Endothelial cell of umbilical vein (primary cell): Measurements from ENCODE around the gene KCNG2. TPM values are rescaled to one million over a fixed set of nuclear protein-coding genes. Genes with fewer than 3 reads are reported as not detected.

ENCODE experiments used
- BruUV-seq: library from RNA; stranded (reverse); fragments of 400-500 nt; replicated peaks from 2 replicates; lab custom pipeline; 2021; lab: Mats Ljungman, UMichigan
- CTCF ChIA-PET: fragments of 300-600, 350-600 bp; sonication (Branson Sonifier 250); formaldehyde crosslinking; loops from one replicate; lab custom pipeline; 2021; ENCODE audit warnings: antibody characterized with exemption, inconsistent platforms; lab: Charles Lee
- POLR2A ChIA-PET: fragments of 300-600, 350-600 bp; sonication (Branson Sonifier 250); formaldehyde crosslinking; loops from one replicate; lab custom pipeline; 2021; ENCODE audit warnings: antibody characterized with exemption, inconsistent platforms; lab: Charles Lee
- DNase-seq: peaks from one replicate; pipeline ENCODE4 v3.0.0-alpha.2; 2011; ENCODE audit warnings: low read depth, low spot score
- FAIRE-seq: peaks from 2 replicates; lab custom pipeline; 2011; peaks lifted over from hg19 to GRCh38; lab: Jason Lieb, UNC
- H2AFZ ChIP-seq: 2 replicates; pipeline ENCODE4 v1.6.0; 2012; ENCODE audit warnings: low read depth, low read length, control low read depth, inconsistent platforms
- H3K27ac ChIP-seq: 2 replicates; pipeline ENCODE4 v1.5.1; 2011; ENCODE audit warnings: low read depth, mild to moderate bottlenecking, control low read depth, low read length, moderate library complexity; ENCODE audit not compliant: insufficient read depth
- H3K27me3 ChIP-seq, 2 experiments: 2 replicates each; pipeline versions ENCODE4 v1.6.0 to v1.6.1; 2011; ENCODE audit warnings: low read length in 2 of 2, mixed read lengths in 1 of 2; ENCODE audit not compliant: control insufficient read depth in 2 of 2, insufficient read depth in 2 of 2
- H3K36me3 ChIP-seq, 2 experiments: 2 replicates in 1 of 2; 3 replicates in 1 of 2; pipeline ENCODE4 v1.5.1; 2011; ENCODE audit warnings: low read length in 2 of 2, mild to moderate bottlenecking in 1 of 2, moderate library complexity in 1 of 2; ENCODE audit not compliant: control insufficient read depth in 2 of 2, insufficient read depth in 2 of 2; ENCODE audit errors: extremely low read depth in 1 of 2
- H3K4me1 ChIP-seq: 3 replicates; pipeline ENCODE4 v1.5.1; 2011; ENCODE audit warnings: mild to moderate bottlenecking, low read length; ENCODE audit not compliant: control insufficient read depth, insufficient read depth; ENCODE audit errors: extremely low read depth
- H3K4me2 ChIP-seq: 2 replicates; pipeline ENCODE4 v1.6.1; 2011; ENCODE audit warnings: low read length, control low read depth, mixed read lengths; ENCODE audit not compliant: insufficient read depth
- H3K4me3 ChIP-seq, 3 experiments: fragments of 200-600 bp in 1 of 3; sonication (generic), shearing (Covaris generic) in 1 of 3; replicated peaks in 1 of 3; 2 replicates each; pipeline ENCODE4 v1.5.1; 2011 to 2016; ENCODE audit warnings: control low read depth in 3 of 3, low read length in 3 of 3, mild to moderate bottlenecking in 2 of 3, inconsistent platforms in 1 of 3, low read depth in 1 of 3, moderate library complexity in 1 of 3; ENCODE audit not compliant: insufficient read depth in 1 of 3
- H3K79me2 ChIP-seq: 2 replicates; pipeline ENCODE4 v1.6.0; 2012; ENCODE audit warnings: low read length, inconsistent platforms; ENCODE audit not compliant: control insufficient read depth, insufficient read depth
- H3K9ac ChIP-seq: replicated peaks from 2 replicates; pipeline ENCODE3; 2011; ENCODE audit warnings: low read length, control low read depth; ENCODE audit not compliant: insufficient read depth; ENCODE audit errors: extremely low read depth
- H3K9me1 ChIP-seq: replicated peaks from 3 replicates; pipeline ENCODE4 v1.6.0; 2011; ENCODE audit warnings: mild to moderate bottlenecking, low read length; ENCODE audit not compliant: control insufficient read depth, insufficient read depth; ENCODE audit errors: extremely low read depth
- H3K9me3 ChIP-seq: replicated peaks from 2 replicates; pipeline ENCODE4 v1.5.1; 2012; ENCODE audit warnings: low read length, inconsistent platforms; ENCODE audit not compliant: control insufficient read depth, insufficient read depth
- H4K20me1 ChIP-seq: replicated peaks from 2 replicates; pipeline ENCODE3; 2011; ENCODE audit warnings: mild to moderate bottlenecking, low read length; ENCODE audit not compliant: control insufficient read depth, insufficient read depth; ENCODE audit errors: extremely low read depth
- CTCF ChIP-seq, 2 donors: IDR thresholded peaks; 1 replicate in 1 of 2; 2 replicates in 1 of 2; pipeline ENCODE4 v1.5.1; 2011; ENCODE audit warnings: low read length in 2 of 2, mild to moderate bottlenecking in 2 of 2, moderate library complexity in 2 of 2, control low read depth in 1 of 2, inconsistent platforms in 1 of 2, low read depth in 1 of 2; ENCODE audit not compliant: insufficient read depth in 1 of 2; ENCODE audit errors: extremely low read depth in 1 of 2
- EZH2 ChIP-seq: IDR thresholded peaks from 2 replicates; pipeline ENCODE4 v1.6.1; 2012; ENCODE audit warnings: borderline replicate concordance, low read depth, mild to moderate bottlenecking, moderate library complexity, low read length, inconsistent platforms; ENCODE audit not compliant: severe bottlenecking
- FOS ChIP-seq: IDR thresholded peaks from 2 replicates; pipeline ENCODE4 v1.6.1; 2011; ENCODE audit warnings: mild to moderate bottlenecking, low read length, moderate library complexity, borderline replicate concordance; ENCODE audit not compliant: insufficient read depth
- GATA2 ChIP-seq: IDR thresholded peaks from 2 replicates; pipeline ENCODE4 v1.7.0; 2011; ENCODE audit warnings: low read depth, mild to moderate bottlenecking, moderate library complexity, mixed read lengths, low read length; ENCODE audit not compliant: insufficient read length, insufficient read depth
- JUN ChIP-seq: IDR thresholded peaks from 2 replicates; pipeline ENCODE4 v1.6.1; 2011; ENCODE audit warnings: borderline replicate concordance, low read depth; ENCODE audit not compliant: insufficient read length, insufficient read depth
- MAX ChIP-seq: IDR thresholded peaks from 2 replicates; pipeline ENCODE4 v1.6.1; 2011; ENCODE audit not compliant: insufficient read depth, insufficient read length
- MYC ChIP-seq: IDR thresholded peaks from one replicate; pipeline ENCODE4 v1.6.1; 2011; ENCODE audit warnings: mild to moderate bottlenecking, low read depth, low read length
- POLR2A ChIP-seq: IDR thresholded peaks from 2 replicates; pipeline ENCODE4 v1.6.1; 2012; ENCODE audit warnings: low read depth, mild to moderate bottlenecking, control low read depth, low read length
- POLR2AphosphoS5 ChIP-seq: IDR thresholded peaks from 2 replicates; pipeline ENCODE4 v1.6.1; 2012; ENCODE audit warnings: low read depth, mild to moderate bottlenecking, control low read depth, low read length, moderate library complexity; ENCODE audit not compliant: insufficient read depth
- dilution Hi-C: fragments of 300-500 bp; cut with MboI; formaldehyde crosslinking; loops from one replicate; pipeline ENCODE4 v1.15.0; 2019; ENCODE audit warnings: low sequenced_read_pairs; ENCODE audit not compliant: extremely low pct_ligation_motif_present
- intact Hi-C: fragments of 100-400 bp; cut with micrococcal nuclease; formaldehyde crosslinking; loops from one replicate; pipeline ENCODE4 v1.10.0; 2022
- polyA plus RNA-seq, 4 experiments: library from polyadenylated mRNA; depleted of rRNA in 3 of 4; stranded (reverse) in 3 of 4; unstranded in 1 of 4; fragments of >200 nt; gene quantifications; 2 replicates each; pipeline versions ENCODE4 v1.2.1 to v1.2.3, GENCODE V29; 2011 to 2012; ENCODE audit warnings: missing spikeins in 1 of 4
- total RNA-seq: library from RNA; stranded (reverse); gene quantifications from 2 replicates; pipeline ENCODE4 v1.2.3, GENCODE V29; 2021

The KCNG2 gene
- total and polyA plus RNA-seq, 2 donors (not counting 3 experiments of a cell fraction or from before 2014, with no cell fraction given) = not detected

- POLR2A ChIA-PET = no interaction called here
- Histone ChIP-seq H3K79me2 (peaks cover 32% of the 10 kb centered on the region), H3K27me3 (no peaks in the 10 kb centered on the region), H3K9me3 (peaks cover 2% of the 10 kb centered on the region), H3K4me1 (no peaks in the 10 kb centered on the region), H3K4me2 (no peak overlapping the region), H4K20me1 (no peaks in the 10 kb centered on the region), H3K9me1 (no peaks in the 10 kb centered on the region), H3K27ac (no peak overlapping the region), H3K36me3 (peaks cover 0 to 15% of the 10 kb centered on the region in 2 experiments), H2AFZ (no peak overlapping the region), H3K9ac (no peak overlapping the region), H3K4me3 (no peak overlapping the region)
- BruUV-seq = no TSS peak
- DNase-seq (no peak), FAIRE-seq (no peak)
- CTCF ChIA-PET = no interaction called here
- dilution Hi-C loops = no loop called here
- intact Hi-C loops = no loop called here
- TF ChIP-seq MYC (no peak), EZH2 (no peak), FOS (no peak), GATA2 (no peak), JUN (no peak), POLR2AphosphoS5 (no peak), CTCF (IDR thresholded peaks at IDR 0.05; ENCODE audit: extremely low read depth in 1 of 2, insufficient read depth in 1 of 2, low read depth in 1 of 2, low read length in 2 of 2) (no peak), POLR2A (no peak), MAX (no peak)
Measured at GRCh38 chr18:79935925-79936324, 138.2 kb downstream of the KCNG2 start.
